NCI-H1436 (cell line): ENCODE measurements around the gene NRROS.
"Not testable (repeated sequence)": the region's sequence is repeated elsewhere in the genome, so short reads cannot be mapped to it uniquely, and the experiment has no call there.

Source experiments
- DNase-seq: peaks from one replicate; lab custom pipeline; 2025; lab: John Stamatoyannopoulos, UW

NRROS gene

GRCh38 chr3:196624907-196625306 lies 14.6 kb upstream of the NRROS start:
- no peak for DNase-seq

- no peak for DNase-seq
Observed at GRCh38 chr3:196625331-196625730, 14.2 kb upstream of the NRROS start.

- no peak for DNase-seq
Observed at GRCh38 chr3:196627918-196628231, 11.6 kb upstream of the NRROS start.

GRCh38 chr3:196629228-196629627 lies 10.3 kb upstream of the NRROS start:
- DNase-seq, result no peak

GRCh38 chr3:196631682-196632045 lies 7.8 kb upstream of the NRROS start:
- DNase-seq, result peak; percentile 54

- peak; percentile 96 for DNase-seq
Observed at GRCh38 chr3:196632046-196632751, 7.3 kb upstream of the NRROS start.

GRCh38 chr3:196633555-196634151 lies 5.8 kb upstream of the NRROS start:
- no peak for DNase-seq

GRCh38 chr3:196634224-196634623 lies 5.3 kb upstream of the NRROS start:
- DNase-seq, result no peak

GRCh38 chr3:196634829-196635228 lies 4.7 kb upstream of the NRROS start:
- no peak for DNase-seq

- DNase-seq, result no peak
Observed at GRCh38 chr3:196636369-196637349, 2.8 kb upstream of the NRROS start.

- not testable (repeated sequence) for DNase-seq
Observed at GRCh38 chr3:196637941-196638340, 1.6 kb upstream of the NRROS start.

- peak; percentile 7 for DNase-seq
Observed at GRCh38 chr3:196638861-196639482, 522 bp upstream of the NRROS start.

GRCh38 chr3:196640297-196641018 lies 964 bp downstream of the NRROS start:
- DNase-seq, result no peak

GRCh38 chr3:196641333-196642054 lies 2.0 kb downstream of the NRROS start:
- DNase-seq, result no peak

GRCh38 chr3:196642434-196642833 lies 2.9 kb downstream of the NRROS start:
- no peak for DNase-seq

- DNase-seq, result no peak
Observed at GRCh38 chr3:196643201-196643749, 3.8 kb downstream of the NRROS start.

GRCh38 chr3:196643761-196644160 lies 4.3 kb downstream of the NRROS start:
- DNase-seq, result no peak

- no peak for DNase-seq
Observed at GRCh38 chr3:196645096-196645495, 5.6 kb downstream of the NRROS start.

GRCh38 chr3:196645897-196646665 lies 6.6 kb downstream of the NRROS start:
- no peak for DNase-seq

GRCh38 chr3:196646666-196647216 lies 7.2 kb downstream of the NRROS start:
- no peak for DNase-seq
